SK-N-MC (cell line): ENCODE data around the gene GRM5.
"Not testable (repeated sequence)": the region's sequence is repeated elsewhere in the genome, so short reads cannot be mapped to it uniquely, and the experiment has no call there.

Source experiments
- EZH2 ChIP-seq: fragments of 200-600 bp; sonication (generic); IDR thresholded peaks from one replicate; pipeline ENCODE4 v1.6.1; 2017; ENCODE audit warnings: antibody characterized with exemption
- POLR2AphosphoS5 ChIP-seq: IDR thresholded peaks from 2 replicates; pipeline ENCODE4 v1.6.1; 2012; ENCODE audit warnings: mild to moderate bottlenecking, low read depth, low read length, borderline replicate concordance

DNA sequence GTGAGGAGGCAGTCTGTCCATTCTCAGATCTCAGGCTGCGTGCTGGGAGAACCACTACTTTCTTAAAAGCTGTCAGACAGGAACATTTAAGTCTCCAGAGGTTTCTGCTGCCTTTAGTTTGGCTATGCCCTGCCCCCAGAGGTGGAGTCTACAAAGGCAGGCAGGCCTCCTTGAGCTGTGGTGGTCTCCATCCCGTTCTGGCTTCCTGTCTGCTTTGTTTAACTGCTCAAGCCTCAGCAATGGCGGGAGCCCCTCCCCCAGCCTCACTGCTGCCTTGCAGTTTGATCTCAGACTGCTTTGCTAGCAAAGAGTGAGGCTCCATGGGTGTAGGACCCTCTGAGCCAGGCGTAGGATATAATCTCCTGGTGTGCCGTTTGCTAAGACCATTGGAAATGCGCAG lies 602.5 kb downstream of the GRM5 start:
- TF ChIP-seq EZH2, POLR2AphosphoS5: not testable (repeated sequence)
